Testis (tissue), 3 donors: ENCODE measurements around the gene PDIK1L. TPM values are rescaled to one million over a fixed set of nuclear protein-coding genes. Genes with fewer than 3 reads are reported as not detected.
"Not testable (repeated sequence)": the region's sequence is repeated elsewhere in the genome, so short reads cannot be mapped to it uniquely, and the experiment has no call there.

Source experiments
- DNase-seq: peaks from one replicate; pipeline ENCODE4 v3.0.0-alpha.2; 2019
- H3K27ac ChIP-seq, 2 donors: fragments of 200-600 bp; sonication (generic); one replicate each; pipeline ENCODE4 v1.5.1; 2019
- H3K27me3 ChIP-seq: fragments of 200-600 bp; sonication (generic); one replicate; pipeline ENCODE4 v1.5.1; 2019
- H3K36me3 ChIP-seq: fragments of 200-600 bp; sonication (generic); one replicate; pipeline ENCODE4 v1.5.1; 2017; ENCODE audit warnings: low read depth; ENCODE audit errors: missing control alignments
- H3K4me1 ChIP-seq: fragments of 200-600 bp; sonication (generic); one replicate; pipeline ENCODE4 v1.5.1; 2019
- H3K4me3 ChIP-seq, 2 donors: fragments of 200-600 bp; sonication (generic); one replicate each; pipeline ENCODE4 v1.5.1; 2017 to 2019
- H3K9me3 ChIP-seq: fragments of 200-600 bp; sonication (generic); one replicate; pipeline ENCODE4 v1.5.1; 2017
- POLR2A ChIP-seq: fragments of 450-650 bp; IDR thresholded peaks from one replicate; pipeline ENCODE4 v1.6.1; 2017; ENCODE audit warnings: antibody characterized with exemption, mild to moderate bottlenecking, moderate library complexity
- WGBS, 2 donors: methylation state at CpG; one replicate each; pipeline ENCODE4 v1.1.5; 2018; 5-methylcytosine and 5-hydroxymethylcytosine counted together
- intact Hi-C: fragments of 100-400 bp; cut with DNase I; formaldehyde crosslinking; loops from one replicate; pipeline ENCODE4 v1.15.1; 2023; ENCODE audit warnings: low total_unique reads
- polyA plus RNA-seq: library from polyadenylated mRNA; stranded (reverse); fragments of 350-450 nt; fragmentation: Illumina TruSeq; extraction: RNeasy Lipid Tissue Mini Kit (QIAGEN cat#74804); gene quantifications from one replicate; pipeline ENCODE4 v1.2.3, GENCODE V29; 2014; ENCODE audit warnings: low read depth, low replicate concordance; ENCODE audit not compliant: insufficient read depth
- total RNA-seq, 2 donors: library from RNA; depleted of rRNA; stranded (reverse); fragments of >200 nt; gene quantifications; one replicate each; pipeline ENCODE4 v1.2.3, GENCODE V29; 2016
- TF ChIP-seq, protein P1 (sequence below), 3 experiments: fragments of 450-650 bp in 2 of 3; fragments of 200-600 bp in 1 of 3; sonication (generic) in 1 of 3; IDR thresholded peaks; one replicate each; pipeline ENCODE4 v1.5.1; 2016 to 2019; ENCODE audit warnings: antibody characterized with exemption in 3 of 3, mild to moderate bottlenecking in 2 of 3, moderate library complexity in 1 of 3

The PDIK1L gene
- total and polyA plus RNA-seq, 3 donors from 2014 or later, result 7.0 to 11.7 (median 9.9) TPM

DNA sequence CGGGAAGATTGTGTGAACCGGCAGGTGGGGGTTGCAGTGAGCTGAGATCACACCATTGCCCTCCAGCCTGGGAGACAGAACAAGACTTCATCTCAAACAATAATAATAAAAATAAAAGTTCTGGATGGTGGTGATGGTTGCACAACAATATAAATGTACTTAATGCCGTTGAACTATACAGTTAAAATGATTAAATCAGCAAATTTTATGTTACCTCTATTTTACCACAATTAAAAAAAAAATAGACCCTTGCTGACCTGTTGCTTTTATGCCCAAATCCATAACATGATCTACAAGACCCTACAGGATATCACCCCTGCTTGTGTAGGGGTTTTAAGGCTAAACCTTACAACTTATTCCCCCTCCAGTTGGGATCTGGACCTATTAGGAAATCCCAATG, 11.8 kb upstream of the PDIK1L start:
- no peak for DNase-seq
- H3K4me1 ChIP-seq, result no peaks in the 10 kb centered on the region
- intact Hi-C loops, result no loop called here
- 92 to 96% methylated on average over 3 of the region's 3 CpGs for WGBS, 2 donors
- H3K9me3 ChIP-seq, result no peaks in the 10 kb centered on the region
- no peaks in the 10 kb centered on the region for H3K27me3 ChIP-seq
- TF ChIP-seq, protein P1, sequence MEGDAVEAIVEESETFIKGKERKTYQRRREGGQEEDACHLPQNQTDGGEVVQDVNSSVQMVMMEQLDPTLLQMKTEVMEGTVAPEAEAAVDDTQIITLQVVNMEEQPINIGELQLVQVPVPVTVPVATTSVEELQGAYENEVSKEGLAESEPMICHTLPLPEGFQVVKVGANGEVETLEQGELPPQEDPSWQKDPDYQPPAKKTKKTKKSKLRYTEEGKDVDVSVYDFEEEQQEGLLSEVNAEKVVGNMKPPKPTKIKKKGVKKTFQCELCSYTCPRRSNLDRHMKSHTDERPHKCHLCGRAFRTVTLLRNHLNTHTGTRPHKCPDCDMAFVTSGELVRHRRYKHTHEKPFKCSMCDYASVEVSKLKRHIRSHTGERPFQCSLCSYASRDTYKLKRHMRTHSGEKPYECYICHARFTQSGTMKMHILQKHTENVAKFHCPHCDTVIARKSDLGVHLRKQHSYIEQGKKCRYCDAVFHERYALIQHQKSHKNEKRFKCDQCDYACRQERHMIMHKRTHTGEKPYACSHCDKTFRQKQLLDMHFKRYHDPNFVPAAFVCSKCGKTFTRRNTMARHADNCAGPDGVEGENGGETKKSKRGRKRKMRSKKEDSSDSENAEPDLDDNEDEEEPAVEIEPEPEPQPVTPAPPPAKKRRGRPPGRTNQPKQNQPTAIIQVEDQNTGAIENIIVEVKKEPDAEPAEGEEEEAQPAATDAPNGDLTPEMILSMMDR (IDR thresholded peaks at IDR 0.05), result no peak
- no peak for TF ChIP-seq POLR2A
- H3K4me3 ChIP-seq, result no peak overlapping the region
- no peak overlapping the region for H3K27ac ChIP-seq
- no peaks in the 10 kb centered on the region for H3K36me3 ChIP-seq

DNA sequence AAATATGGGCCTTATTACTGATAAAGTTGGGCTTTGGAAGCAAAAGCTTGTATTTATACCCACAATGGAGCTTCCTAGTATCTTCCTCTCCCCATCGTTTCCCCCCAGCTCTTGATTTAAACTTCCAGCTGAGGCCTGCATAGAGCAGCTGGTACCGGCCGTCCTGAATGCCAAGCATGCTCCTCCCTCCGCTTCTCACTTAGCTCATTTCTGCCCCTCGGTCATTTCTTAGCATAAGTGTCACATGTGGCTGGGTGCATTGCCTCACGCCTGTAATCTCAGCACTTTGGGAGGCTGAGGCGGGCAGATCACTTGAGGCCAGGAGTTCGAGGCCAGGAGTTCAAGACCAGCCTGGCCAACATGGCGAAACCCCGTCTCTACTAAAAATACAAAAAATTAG, 11.4 kb upstream of the PDIK1L start:
- H3K27ac ChIP-seq, DNase-seq, H3K4me3 ChIP-seq, H3K9me3 ChIP-seq, intact Hi-C loops, H3K27me3 ChIP-seq, H3K36me3 ChIP-seq, H3K4me1 ChIP-seq: not testable (repeated sequence)
- WGBS, 2 donors, result 83 to 85% methylated on average over 10 of the region's 10 CpGs

DNA sequence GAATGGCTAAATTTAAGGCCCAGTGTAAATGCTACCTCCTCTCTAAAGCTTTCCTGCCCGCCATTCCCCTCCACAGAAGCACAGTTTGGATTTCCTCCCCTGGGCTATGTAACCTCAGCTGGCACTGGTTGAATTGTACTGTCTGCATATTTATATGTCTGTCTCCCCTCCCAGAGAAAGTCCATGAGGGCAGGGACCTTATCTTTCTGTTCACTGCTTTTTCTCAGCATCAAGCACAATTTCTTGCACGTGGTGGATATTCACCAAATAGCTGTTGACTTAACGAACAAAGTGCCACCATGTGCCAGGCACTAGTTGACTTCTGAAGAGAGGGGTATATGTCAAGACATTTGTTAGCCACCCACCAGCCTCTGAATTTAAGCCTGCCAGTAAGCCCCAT, 9.5 kb upstream of the PDIK1L start:
- Histone ChIP-seq H3K9me3 (no peaks in the 10 kb centered on the region), H3K27ac (no peak overlapping the region), H3K4me1 (no peaks in the 10 kb centered on the region), H3K4me3 (no peak overlapping the region), H3K36me3 (no peaks in the 10 kb centered on the region), H3K27me3 (no peaks in the 10 kb centered on the region)
- intact Hi-C loops, result no loop called here
- DNase-seq, result no peak
- WGBS, 2 donors, result 75 to 82% methylated on average over 3 of the region's 3 CpGs
- TF ChIP-seq, protein P1 (IDR thresholded peaks at IDR 0.05), result no peak
- no peak for TF ChIP-seq POLR2A

DNA sequence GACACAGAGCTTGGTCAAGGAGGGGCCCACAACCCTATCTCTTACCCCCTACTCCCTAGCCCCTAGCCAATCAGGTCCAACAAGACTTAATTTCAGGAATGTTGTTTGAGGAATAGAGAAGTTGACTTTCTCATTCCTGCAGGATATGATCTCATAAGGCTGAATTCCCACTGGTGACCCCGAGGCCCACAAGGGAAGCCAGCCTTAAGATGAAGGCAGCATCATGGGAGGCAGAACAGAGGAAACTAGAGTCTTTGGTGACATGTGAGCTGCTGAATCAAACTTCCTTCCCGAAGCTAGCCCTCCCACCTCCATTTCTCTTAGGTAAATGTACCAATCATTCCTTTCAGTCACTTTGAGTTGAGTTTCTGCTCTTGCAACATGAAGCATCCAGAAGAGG, 9.1 kb upstream of the PDIK1L start:
- intact Hi-C loops, result no loop called here
- TF ChIP-seq, protein P1 (IDR thresholded peaks at IDR 0.05), result no peak
- no peak for TF ChIP-seq POLR2A
- H3K9me3 ChIP-seq, result no peaks in the 10 kb centered on the region
- H3K36me3 ChIP-seq, result no peaks in the 10 kb centered on the region
- no peaks in the 10 kb centered on the region for H3K27me3 ChIP-seq
- no peak overlapping the region for H3K27ac ChIP-seq
- WGBS, 2 donors, result 50 to 53% methylated on average over 2 of the region's 2 CpGs
- no peak overlapping the region for H3K4me3 ChIP-seq
- H3K4me1 ChIP-seq, result no peaks in the 10 kb centered on the region
- DNase-seq, result no peak

DNA sequence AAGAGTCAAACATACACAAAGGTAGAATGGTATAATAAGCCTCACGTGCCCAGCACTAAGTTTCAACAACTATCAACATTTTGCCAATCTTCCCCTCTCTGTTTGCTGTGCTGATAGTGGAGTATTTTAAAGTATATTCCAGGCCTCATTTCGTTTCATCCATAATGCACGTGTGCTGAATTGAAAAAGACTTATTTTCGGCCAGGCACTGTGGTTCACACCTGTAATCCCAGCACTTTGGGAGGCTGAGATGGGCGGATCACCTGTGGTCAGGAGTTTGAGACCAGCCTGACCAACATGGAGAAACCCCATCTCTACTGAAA, 6.4 kb upstream of the PDIK1L start:
- WGBS, 2 donors, result 38 to 54% methylated on average over 5 of the region's 5 CpGs
- H3K4me1 ChIP-seq, H3K27ac ChIP-seq, intact Hi-C loops, H3K36me3 ChIP-seq, H3K4me3 ChIP-seq, H3K9me3 ChIP-seq, H3K27me3 ChIP-seq, DNase-seq: not testable (repeated sequence)

DNA sequence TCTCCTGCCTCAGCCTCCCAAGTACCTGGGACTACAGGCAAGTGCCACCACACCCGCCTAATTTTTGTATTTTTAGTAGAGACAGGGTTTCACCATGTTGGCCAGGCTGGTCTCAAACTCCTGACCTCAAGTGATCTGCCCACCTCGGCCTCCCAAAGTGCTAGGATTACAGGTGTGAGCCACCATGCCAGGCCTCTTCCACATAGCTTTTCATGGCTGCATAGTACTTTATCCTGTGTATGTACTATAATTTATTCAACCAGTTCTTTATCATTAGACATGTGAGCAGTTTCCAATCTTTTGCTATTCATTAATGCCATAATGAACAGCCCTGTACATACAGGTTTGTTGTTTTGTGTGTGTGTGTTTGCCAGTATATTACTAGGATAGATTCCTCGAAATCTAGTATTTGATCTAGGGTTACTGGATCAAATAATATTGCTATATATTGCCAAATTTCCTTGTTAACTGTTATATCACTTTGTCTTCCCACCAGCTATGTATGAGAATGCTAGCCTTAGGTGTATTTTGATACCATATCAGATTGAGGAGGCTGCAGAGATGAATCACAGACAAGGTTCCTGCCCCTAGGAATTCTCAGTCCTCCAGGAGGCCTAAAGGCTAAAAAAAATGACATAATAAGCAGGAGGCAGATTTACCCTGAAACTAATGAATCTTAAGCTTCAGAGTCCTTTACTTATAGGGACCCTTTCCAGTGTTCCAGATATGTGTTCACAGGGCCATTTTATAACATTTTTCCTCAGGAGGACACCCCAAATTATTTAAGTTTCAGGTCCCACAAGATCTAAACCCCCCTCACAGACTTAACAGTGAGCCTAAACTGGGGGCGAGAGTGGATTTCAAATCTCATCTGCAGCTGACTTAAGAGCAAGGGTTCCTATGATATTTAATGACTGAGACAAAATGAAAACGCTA, 2.1 kb upstream of the PDIK1L start:
- Histone ChIP-seq H3K9me3 (no peaks in the 10 kb centered on the region), H3K4me1 (peaks cover 7% of the 10 kb centered on the region), H3K27ac (no peak overlapping the region), H3K4me3 (no peak overlapping the region), H3K36me3 (no peaks in the 10 kb centered on the region), H3K27me3 (no peaks in the 10 kb centered on the region)
- intact Hi-C loops, result loop anchor here (10.0 kb wide), 1 partner anchor 55 kb away; the partner anchor contains the start of genes C1orf232 and ZNF593
- 75 to 86% methylated on average over 5 of the region's 5 CpGs for WGBS, 2 donors
- DNase-seq, result no peak
- TF ChIP-seq, protein P1 (IDR thresholded peaks at IDR 0.05), result no peak
- TF ChIP-seq POLR2A, result no peak
